HCT116 (cell line): ENCODE results near the gene TMTC2.

Experiments used
- CEBPB ChIP-seq: IDR thresholded peaks from 2 replicates; pipeline ENCODE4 v1.6.1; 2012; ENCODE audit warnings: low read depth
- EZH2 ChIP-seq: fragments of 200-600 bp; sonication (generic); IDR thresholded peaks from 2 replicates; pipeline ENCODE4 v1.6.1; 2017; ENCODE audit warnings: antibody characterized with exemption, mixed run types
- EZH2phosphoT487 ChIP-seq: fragments of 200-600 bp; IDR thresholded peaks from 2 replicates; pipeline ENCODE4 v1.6.1; 2018; ENCODE audit warnings: antibody characterized with exemption, borderline replicate concordance
- FOSL1 ChIP-seq: IDR thresholded peaks from 2 replicates; pipeline ENCODE4 v1.6.1; 2012; ENCODE audit warnings: low read depth
- POLR2A ChIP-seq: IDR thresholded peaks from 2 replicates; pipeline ENCODE4 v1.7.0; 2011; ENCODE audit warnings: borderline replicate concordance; ENCODE audit not compliant: insufficient read depth, insufficient read length; ENCODE audit errors: extremely low read depth
- SIN3A ChIP-seq: IDR thresholded peaks from 2 replicates; pipeline ENCODE4 v1.6.1; 2012; ENCODE audit warnings: low read depth
- SP1 ChIP-seq: IDR thresholded peaks from 2 replicates; pipeline ENCODE4 v1.6.1; 2012; ENCODE audit warnings: low read depth
- TCF7L2 ChIP-seq: IDR thresholded peaks from 2 replicates; pipeline ENCODE4 v1.7.0; 2011; ENCODE audit warnings: borderline replicate concordance, inconsistent platforms; ENCODE audit not compliant: insufficient read depth, insufficient read length; ENCODE audit errors: extremely low read depth
- ZFX ChIP-seq: fragments of 450-650 bp; IDR thresholded peaks from 2 replicates; pipeline ENCODE4 v1.6.1; 2017
- TF ChIP-seq, protein P1 (sequence below), 3 experiments: fragments of 200-600 bp in 1 of 3; sonication (generic) in 1 of 3; IDR thresholded peaks in 2 of 3; conservative IDR thresholded peaks in 1 of 3; 2 replicates each; pipeline ENCODE4 v1.5.1; 2012 to 2017; ENCODE audit warnings: low read depth in 2 of 3, low read length in 2 of 3, antibody characterized with exemption in 1 of 3, borderline replicate concordance in 1 of 3, control low read depth in 1 of 3, mild to moderate bottlenecking in 1 of 3, mixed read lengths in 1 of 3, mixed run types in 1 of 3, moderate library complexity in 1 of 3; ENCODE audit not compliant: insufficient read depth in 1 of 3
- TF ChIP-seq, protein P2 (sequence below): IDR thresholded peaks from 2 replicates; pipeline ENCODE4 v1.6.1; 2012; ENCODE audit warnings: low read depth

- TF ChIP-seq, protein P1, sequence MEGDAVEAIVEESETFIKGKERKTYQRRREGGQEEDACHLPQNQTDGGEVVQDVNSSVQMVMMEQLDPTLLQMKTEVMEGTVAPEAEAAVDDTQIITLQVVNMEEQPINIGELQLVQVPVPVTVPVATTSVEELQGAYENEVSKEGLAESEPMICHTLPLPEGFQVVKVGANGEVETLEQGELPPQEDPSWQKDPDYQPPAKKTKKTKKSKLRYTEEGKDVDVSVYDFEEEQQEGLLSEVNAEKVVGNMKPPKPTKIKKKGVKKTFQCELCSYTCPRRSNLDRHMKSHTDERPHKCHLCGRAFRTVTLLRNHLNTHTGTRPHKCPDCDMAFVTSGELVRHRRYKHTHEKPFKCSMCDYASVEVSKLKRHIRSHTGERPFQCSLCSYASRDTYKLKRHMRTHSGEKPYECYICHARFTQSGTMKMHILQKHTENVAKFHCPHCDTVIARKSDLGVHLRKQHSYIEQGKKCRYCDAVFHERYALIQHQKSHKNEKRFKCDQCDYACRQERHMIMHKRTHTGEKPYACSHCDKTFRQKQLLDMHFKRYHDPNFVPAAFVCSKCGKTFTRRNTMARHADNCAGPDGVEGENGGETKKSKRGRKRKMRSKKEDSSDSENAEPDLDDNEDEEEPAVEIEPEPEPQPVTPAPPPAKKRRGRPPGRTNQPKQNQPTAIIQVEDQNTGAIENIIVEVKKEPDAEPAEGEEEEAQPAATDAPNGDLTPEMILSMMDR (IDR thresholded peaks at IDR 0.05 in 2 of 3, conservative IDR thresholded peaks at IDR 0.05 in 1 of 3; ENCODE audit: borderline replicate concordance in 1 of 3, insufficient read depth in 1 of 3, low read depth in 2 of 3, low read length in 2 of 3): no peak
- TF ChIP-seq POLR2A (no peak), EZH2 (no peak), CEBPB (no peak), FOSL1 (no peak), TCF7L2 (no peak), EZH2phosphoT487 (no peak), SIN3A (no peak), SP1 (no peak), ZFX (no peak)
- TF ChIP-seq, protein P2, sequence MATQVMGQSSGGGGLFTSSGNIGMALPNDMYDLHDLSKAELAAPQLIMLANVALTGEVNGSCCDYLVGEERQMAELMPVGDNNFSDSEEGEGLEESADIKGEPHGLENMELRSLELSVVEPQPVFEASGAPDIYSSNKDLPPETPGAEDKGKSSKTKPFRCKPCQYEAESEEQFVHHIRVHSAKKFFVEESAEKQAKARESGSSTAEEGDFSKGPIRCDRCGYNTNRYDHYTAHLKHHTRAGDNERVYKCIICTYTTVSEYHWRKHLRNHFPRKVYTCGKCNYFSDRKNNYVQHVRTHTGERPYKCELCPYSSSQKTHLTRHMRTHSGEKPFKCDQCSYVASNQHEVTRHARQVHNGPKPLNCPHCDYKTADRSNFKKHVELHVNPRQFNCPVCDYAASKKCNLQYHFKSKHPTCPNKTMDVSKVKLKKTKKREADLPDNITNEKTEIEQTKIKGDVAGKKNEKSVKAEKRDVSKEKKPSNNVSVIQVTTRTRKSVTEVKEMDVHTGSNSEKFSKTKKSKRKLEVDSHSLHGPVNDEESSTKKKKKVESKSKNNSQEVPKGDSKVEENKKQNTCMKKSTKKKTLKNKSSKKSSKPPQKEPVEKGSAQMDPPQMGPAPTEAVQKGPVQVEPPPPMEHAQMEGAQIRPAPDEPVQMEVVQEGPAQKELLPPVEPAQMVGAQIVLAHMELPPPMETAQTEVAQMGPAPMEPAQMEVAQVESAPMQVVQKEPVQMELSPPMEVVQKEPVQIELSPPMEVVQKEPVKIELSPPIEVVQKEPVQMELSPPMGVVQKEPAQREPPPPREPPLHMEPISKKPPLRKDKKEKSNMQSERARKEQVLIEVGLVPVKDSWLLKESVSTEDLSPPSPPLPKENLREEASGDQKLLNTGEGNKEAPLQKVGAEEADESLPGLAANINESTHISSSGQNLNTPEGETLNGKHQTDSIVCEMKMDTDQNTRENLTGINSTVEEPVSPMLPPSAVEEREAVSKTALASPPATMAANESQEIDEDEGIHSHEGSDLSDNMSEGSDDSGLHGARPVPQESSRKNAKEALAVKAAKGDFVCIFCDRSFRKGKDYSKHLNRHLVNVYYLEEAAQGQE: no peak
These were observed 277.7 kb downstream of the TMTC2 start for GRCh38 chr12:82964446-82964845.
